Neural cell (in vitro differentiated cells): Measurements from ENCODE around the gene RNF19B. TPM values are rescaled to one million over a fixed set of nuclear protein-coding genes. Genes with fewer than 3 reads are reported as not detected.

Experiments used
- H2AFZ ChIP-seq: fragments of 200-600, 300-800 bp; sonication (generic), shearing (Covaris generic); 2 replicates; pipeline ENCODE4 v1.6.0; 2014; ENCODE audit warnings: low read depth, mild to moderate bottlenecking, antibody characterized with exemption, low read length, moderate library complexity
- H3F3A ChIP-seq: fragments of 200-600 bp; shearing (Covaris generic); 2 replicates; pipeline ENCODE4 v1.6.1; 2016; ENCODE audit warnings: mild to moderate bottlenecking, moderate library complexity, mixed read lengths, antibody characterized with exemption, low read length; ENCODE audit not compliant: insufficient read depth, poor library complexity, severe bottlenecking
- H3K27ac ChIP-seq: fragments of 200-600, 300-800 bp; sonication (generic), shearing (Covaris generic); 2 replicates; pipeline ENCODE4 v1.5.1; 2014; ENCODE audit warnings: mild to moderate bottlenecking, low read length, moderate library complexity
- H3K27me3 ChIP-seq: fragments of 300-800, 200-600 bp; sonication (generic), shearing (Covaris generic); 2 replicates; pipeline ENCODE4 v1.6.0; 2014; ENCODE audit warnings: mild to moderate bottlenecking, low read depth, low read length, moderate library complexity; ENCODE audit not compliant: insufficient read depth
- H3K36me3 ChIP-seq: fragments of 300-800, 200-600 bp; sonication (generic), shearing (Covaris generic); 2 replicates; pipeline ENCODE4 v1.5.1; 2014; ENCODE audit warnings: mild to moderate bottlenecking, antibody characterized with exemption, low read length, moderate library complexity; ENCODE audit not compliant: insufficient read depth
- H3K4me2 ChIP-seq: fragments of 300-800, 200-600 bp; sonication (generic), shearing (Covaris generic); 2 replicates; pipeline ENCODE4 v1.6.0; 2014; ENCODE audit warnings: mild to moderate bottlenecking, low read length
- H3K4me3 ChIP-seq: fragments of 300-800, 200-600 bp; sonication (generic), shearing (Covaris generic); 2 replicates; pipeline ENCODE4 v1.5.1; 2014; ENCODE audit warnings: mild to moderate bottlenecking, low read length, moderate library complexity
- H3K79me2 ChIP-seq: fragments of 200-600 bp; shearing (Covaris generic); replicated peaks from 2 replicates; pipeline ENCODE4 v1.6.0; 2014; ENCODE audit warnings: mild to moderate bottlenecking, low read length, moderate library complexity; ENCODE audit not compliant: insufficient read depth
- H3K9ac ChIP-seq: fragments of 300-800, 200-600 bp; sonication (generic), shearing (Covaris generic); 2 replicates; pipeline ENCODE4 v1.6.1; 2016; ENCODE audit warnings: mild to moderate bottlenecking, low read length, mixed read lengths
- H3K9me2 ChIP-seq: fragments of 200-600 bp; shearing (Covaris generic); 2 replicates; pipeline ENCODE4 v1.6.1; 2016; ENCODE audit warnings: mild to moderate bottlenecking, low read length, mixed read lengths; ENCODE audit not compliant: insufficient read depth
- H3K9me3 ChIP-seq: fragments of 200-600, 300-800 bp; sonication (generic), shearing (Covaris generic); 2 replicates; pipeline ENCODE4 v1.6.1; 2016; ENCODE audit warnings: mild to moderate bottlenecking, mixed run types, low read length, moderate library complexity, mixed read lengths
- H4K20me1 ChIP-seq: fragments of 200-600 bp; shearing (Covaris generic); 2 replicates; pipeline ENCODE4 v1.6.1; 2016; ENCODE audit warnings: mild to moderate bottlenecking, mixed run types; ENCODE audit not compliant: insufficient read depth
- CTCF ChIP-seq: fragments of 450-650 bp; IDR thresholded peaks from 2 replicates; pipeline ENCODE4 v1.5.1; 2014; ENCODE audit warnings: antibody characterized with exemption, mild to moderate bottlenecking, moderate library complexity; ENCODE audit not compliant: poor library complexity, severe bottlenecking
- EP300 ChIP-seq: fragments of 450-650 bp; conservative IDR thresholded peaks from 2 replicates; pipeline ENCODE4 v1.6.1; 2014; ENCODE audit warnings: antibody characterized with exemption, mild to moderate bottlenecking, moderate library complexity; ENCODE audit not compliant: poor library complexity, severe bottlenecking
- EZH2 ChIP-seq: fragments of 200-600, 300-800 bp; shearing (Covaris generic), sonication (generic); IDR thresholded peaks from 2 replicates; pipeline ENCODE4 v1.6.1; 2014; ENCODE audit warnings: antibody characterized with exemption, low read length, borderline replicate concordance, mild to moderate bottlenecking; ENCODE audit not compliant: insufficient read depth, poor library complexity, severe bottlenecking
- MXI1 ChIP-seq: fragments of 450-650 bp; conservative IDR thresholded peaks from 2 replicates; pipeline ENCODE4 v1.6.1; 2014; ENCODE audit warnings: antibody characterized with exemption, mild to moderate bottlenecking; ENCODE audit not compliant: poor library complexity, severe bottlenecking
- POLR2AphosphoS5 ChIP-seq: IDR thresholded peaks from 2 replicates; pipeline ENCODE4 v1.6.1; 2012
- RAD21 ChIP-seq: fragments of 450-650 bp; conservative IDR thresholded peaks from 2 replicates; pipeline ENCODE4 v1.6.1; 2014; ENCODE audit warnings: antibody characterized with exemption, mild to moderate bottlenecking, moderate library complexity
- REST ChIP-seq: IDR thresholded peaks from 2 replicates; pipeline ENCODE4 v1.6.1; 2012; ENCODE audit warnings: borderline replicate concordance
- SMC3 ChIP-seq: fragments of 450-650 bp; conservative IDR thresholded peaks from 2 replicates; pipeline ENCODE4 v1.6.1; 2014; ENCODE audit warnings: antibody characterized with exemption, mild to moderate bottlenecking, moderate library complexity; ENCODE audit not compliant: poor library complexity
- TAF1 ChIP-seq: IDR thresholded peaks from 2 replicates; pipeline ENCODE4 v1.6.1; 2012; ENCODE audit warnings: low read depth
- polyA plus RNA-seq: library from polyadenylated mRNA; depleted of rRNA; stranded (reverse); fragments of >200 nt; gene quantifications from 2 replicates; pipeline ENCODE4 v1.2.3, GENCODE V29; 2014

Gene RNF19B
- polyA plus RNA-seq, 1 donor from 2014 or later = 22.1 TPM

GRCh38 chr1:32981003-32981901, 16.6 kb upstream of the RNF19B start:
- H3K4me2 ChIP-seq = no peak overlapping the region
- H3F3A ChIP-seq = no peaks in the 10 kb centered on the region
- no peak overlapping the region for H3K4me3 ChIP-seq
- H3K79me2 ChIP-seq = no peaks in the 10 kb centered on the region
- H3K9me3 ChIP-seq = no peaks in the 10 kb centered on the region
- H3K27me3 ChIP-seq = no peaks in the 10 kb centered on the region
- H3K9me2 ChIP-seq = no peaks in the 10 kb centered on the region
- no peak overlapping the region for H2AFZ ChIP-seq
- H4K20me1 ChIP-seq = no peaks in the 10 kb centered on the region
- H3K9ac ChIP-seq = no peak overlapping the region
- H3K27ac ChIP-seq = no peak overlapping the region
- H3K36me3 ChIP-seq = no peaks in the 10 kb centered on the region
- TF ChIP-seq CTCF = no peak
- no peak for TF ChIP-seq EZH2
- no peak for TF ChIP-seq REST
- no peak for TF ChIP-seq TAF1
- no peak for TF ChIP-seq SMC3
- TF ChIP-seq POLR2AphosphoS5 = no peak
- no peak for TF ChIP-seq EP300
- no peak for TF ChIP-seq MXI1
- TF ChIP-seq RAD21 = no peak

GRCh38 chr1:32980080-32980479, 15.5 kb upstream of the RNF19B start:
- no peaks in the 10 kb centered on the region for H3K9me2 ChIP-seq
- no peaks in the 10 kb centered on the region for H3K79me2 ChIP-seq
- H3K4me3 ChIP-seq = no peak overlapping the region
- H3K27ac ChIP-seq = no peak overlapping the region
- no peaks in the 10 kb centered on the region for H3K27me3 ChIP-seq
- no peaks in the 10 kb centered on the region for H3F3A ChIP-seq
- no peak for TF ChIP-seq REST
- no peak for TF ChIP-seq TAF1
- no peak for TF ChIP-seq MXI1
- TF ChIP-seq POLR2AphosphoS5 = no peak
- TF ChIP-seq CTCF = no peak
- no peak for TF ChIP-seq EP300
- TF ChIP-seq SMC3 = no peak
- TF ChIP-seq EZH2 = no peak
- no peak for TF ChIP-seq RAD21
- no peaks in the 10 kb centered on the region for H3K36me3 ChIP-seq
- no peak overlapping the region for H3K9ac ChIP-seq
- H3K9me3 ChIP-seq = no peaks in the 10 kb centered on the region
- H2AFZ ChIP-seq = no peak overlapping the region
- H4K20me1 ChIP-seq = no peaks in the 10 kb centered on the region
- H3K4me2 ChIP-seq = no peak overlapping the region
